ENCODE data around the gene OASL. TPM values are rescaled to one million over a fixed set of nuclear protein-coding genes. Genes with fewer than 3 reads are reported as not detected.
A peak's percentile ranks its signal among the peaks of the same experiment; 100 is the strongest.

Gene OASL
- polyA plus RNA-seq, 1 donor from 2014 or later: 0.42 TPM

DNA sequence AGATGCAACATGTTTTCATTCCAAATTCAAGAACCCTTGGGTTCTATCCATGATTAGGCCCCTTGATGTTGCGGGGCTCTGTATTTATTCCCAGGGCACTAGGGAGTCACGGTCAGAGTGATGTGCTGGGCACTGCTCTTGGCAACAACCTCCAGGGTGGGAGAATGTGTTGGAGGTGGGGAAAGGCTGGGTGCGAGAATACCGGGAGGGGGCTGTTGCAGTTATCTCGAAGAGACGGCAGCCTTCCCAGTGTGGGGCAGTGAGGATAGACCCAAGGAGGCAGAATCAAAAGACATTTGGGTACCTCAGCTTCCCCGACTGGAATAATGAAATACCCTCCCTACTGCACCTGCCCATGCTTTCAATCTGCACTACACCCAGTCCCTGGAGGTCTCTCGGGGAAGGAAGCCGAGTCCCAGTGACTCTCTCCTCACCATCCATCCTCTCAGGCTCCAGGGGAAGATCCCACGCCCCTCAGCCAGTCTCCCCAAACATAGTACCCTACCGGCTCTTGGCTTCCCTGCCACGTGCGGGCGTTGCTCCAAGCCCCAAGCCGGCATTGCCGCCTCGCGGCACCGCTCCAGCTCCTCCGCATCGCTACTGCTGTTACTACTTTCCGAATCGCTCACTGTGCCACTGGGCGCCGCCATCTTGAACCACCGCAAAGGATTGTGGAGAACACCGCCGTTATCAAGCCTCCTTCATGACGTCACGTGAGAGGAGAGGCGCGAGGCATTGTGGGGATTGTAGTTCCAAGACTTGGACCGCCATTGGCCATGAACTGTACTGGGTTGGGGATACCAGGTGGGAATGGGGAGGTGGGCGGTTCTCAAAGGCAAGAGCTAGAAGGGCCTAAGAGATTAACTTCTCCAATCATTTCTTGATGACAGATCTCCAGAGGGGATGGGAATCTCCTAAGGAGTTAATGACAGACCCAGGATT lies 22.9 kb downstream of the OASL start, which contains the start of gene C12orf43:
C12orf43 (minus strand) TSS at position 663 of the 942 bp plus-strand sequence; CDS start at position 650, 13 bp downstream.
- peaks cover 10% of the 10 kb centered on the region for H3K79me2 ChIP-seq (replicated peaks; ENCODE audit: insufficient read depth, low read length)
- peak within 1 kb of the TSS; percentile 83 for H3K4me2 ChIP-seq (ENCODE audit: low read length)
- peak; percentile 52 for TF ChIP-seq RAD21 (conservative IDR thresholded peaks at IDR 0.05)
- TF ChIP-seq EP300 (conservative IDR thresholded peaks at IDR 0.05; ENCODE audit: poor library complexity, severe bottlenecking): no peak
- TF ChIP-seq TAF1 (IDR thresholded peaks at IDR 0.05; ENCODE audit: low read depth): peak; percentile 54
- TF ChIP-seq POLR2AphosphoS5 (IDR thresholded peaks at IDR 0.05): peak; percentile 87
- TF ChIP-seq SMC3 (conservative IDR thresholded peaks at IDR 0.05; ENCODE audit: poor library complexity): peak; percentile 64
- TF ChIP-seq, protein P1, sequence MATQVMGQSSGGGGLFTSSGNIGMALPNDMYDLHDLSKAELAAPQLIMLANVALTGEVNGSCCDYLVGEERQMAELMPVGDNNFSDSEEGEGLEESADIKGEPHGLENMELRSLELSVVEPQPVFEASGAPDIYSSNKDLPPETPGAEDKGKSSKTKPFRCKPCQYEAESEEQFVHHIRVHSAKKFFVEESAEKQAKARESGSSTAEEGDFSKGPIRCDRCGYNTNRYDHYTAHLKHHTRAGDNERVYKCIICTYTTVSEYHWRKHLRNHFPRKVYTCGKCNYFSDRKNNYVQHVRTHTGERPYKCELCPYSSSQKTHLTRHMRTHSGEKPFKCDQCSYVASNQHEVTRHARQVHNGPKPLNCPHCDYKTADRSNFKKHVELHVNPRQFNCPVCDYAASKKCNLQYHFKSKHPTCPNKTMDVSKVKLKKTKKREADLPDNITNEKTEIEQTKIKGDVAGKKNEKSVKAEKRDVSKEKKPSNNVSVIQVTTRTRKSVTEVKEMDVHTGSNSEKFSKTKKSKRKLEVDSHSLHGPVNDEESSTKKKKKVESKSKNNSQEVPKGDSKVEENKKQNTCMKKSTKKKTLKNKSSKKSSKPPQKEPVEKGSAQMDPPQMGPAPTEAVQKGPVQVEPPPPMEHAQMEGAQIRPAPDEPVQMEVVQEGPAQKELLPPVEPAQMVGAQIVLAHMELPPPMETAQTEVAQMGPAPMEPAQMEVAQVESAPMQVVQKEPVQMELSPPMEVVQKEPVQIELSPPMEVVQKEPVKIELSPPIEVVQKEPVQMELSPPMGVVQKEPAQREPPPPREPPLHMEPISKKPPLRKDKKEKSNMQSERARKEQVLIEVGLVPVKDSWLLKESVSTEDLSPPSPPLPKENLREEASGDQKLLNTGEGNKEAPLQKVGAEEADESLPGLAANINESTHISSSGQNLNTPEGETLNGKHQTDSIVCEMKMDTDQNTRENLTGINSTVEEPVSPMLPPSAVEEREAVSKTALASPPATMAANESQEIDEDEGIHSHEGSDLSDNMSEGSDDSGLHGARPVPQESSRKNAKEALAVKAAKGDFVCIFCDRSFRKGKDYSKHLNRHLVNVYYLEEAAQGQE (IDR thresholded peaks at IDR 0.05; ENCODE audit: borderline replicate concordance): peak; percentile 42
- no peak for TF ChIP-seq EZH2 (IDR thresholded peaks at IDR 0.05; ENCODE audit: borderline replicate concordance, insufficient read depth, low read length, poor library complexity, severe bottlenecking)
- TF ChIP-seq, protein P2, sequence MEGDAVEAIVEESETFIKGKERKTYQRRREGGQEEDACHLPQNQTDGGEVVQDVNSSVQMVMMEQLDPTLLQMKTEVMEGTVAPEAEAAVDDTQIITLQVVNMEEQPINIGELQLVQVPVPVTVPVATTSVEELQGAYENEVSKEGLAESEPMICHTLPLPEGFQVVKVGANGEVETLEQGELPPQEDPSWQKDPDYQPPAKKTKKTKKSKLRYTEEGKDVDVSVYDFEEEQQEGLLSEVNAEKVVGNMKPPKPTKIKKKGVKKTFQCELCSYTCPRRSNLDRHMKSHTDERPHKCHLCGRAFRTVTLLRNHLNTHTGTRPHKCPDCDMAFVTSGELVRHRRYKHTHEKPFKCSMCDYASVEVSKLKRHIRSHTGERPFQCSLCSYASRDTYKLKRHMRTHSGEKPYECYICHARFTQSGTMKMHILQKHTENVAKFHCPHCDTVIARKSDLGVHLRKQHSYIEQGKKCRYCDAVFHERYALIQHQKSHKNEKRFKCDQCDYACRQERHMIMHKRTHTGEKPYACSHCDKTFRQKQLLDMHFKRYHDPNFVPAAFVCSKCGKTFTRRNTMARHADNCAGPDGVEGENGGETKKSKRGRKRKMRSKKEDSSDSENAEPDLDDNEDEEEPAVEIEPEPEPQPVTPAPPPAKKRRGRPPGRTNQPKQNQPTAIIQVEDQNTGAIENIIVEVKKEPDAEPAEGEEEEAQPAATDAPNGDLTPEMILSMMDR (IDR thresholded peaks at IDR 0.05; ENCODE audit: poor library complexity, severe bottlenecking): peak; percentile 37
- TF ChIP-seq MXI1 (conservative IDR thresholded peaks at IDR 0.05; ENCODE audit: poor library complexity, severe bottlenecking): peak; percentile 99
- no peaks in the 10 kb centered on the region for H3K9me2 ChIP-seq (ENCODE audit: insufficient read depth, low read length)
- H3K9me3 ChIP-seq (ENCODE audit: low read length): no peaks in the 10 kb centered on the region
- peak within 1 kb of the TSS; percentile 75 for H3K9ac ChIP-seq (ENCODE audit: low read length)
- no peaks in the 10 kb centered on the region for H4K20me1 ChIP-seq (ENCODE audit: insufficient read depth)
- no peaks in the 10 kb centered on the region for H3K27me3 ChIP-seq (ENCODE audit: insufficient read depth, low read depth, low read length)
- H3K36me3 ChIP-seq (ENCODE audit: insufficient read depth, low read length): no peaks in the 10 kb centered on the region
- peak within 1 kb of the TSS; percentile 86 for H2AFZ ChIP-seq (ENCODE audit: low read depth, low read length)
- H3K27ac ChIP-seq (ENCODE audit: low read length): peak within 1 kb of the TSS; percentile 75
- H3F3A ChIP-seq (ENCODE audit: insufficient read depth, low read length, poor library complexity, severe bottlenecking): no peaks in the 10 kb centered on the region
- H3K4me3 ChIP-seq (ENCODE audit: low read length): peak within 1 kb of the TSS; percentile 83

DNA sequence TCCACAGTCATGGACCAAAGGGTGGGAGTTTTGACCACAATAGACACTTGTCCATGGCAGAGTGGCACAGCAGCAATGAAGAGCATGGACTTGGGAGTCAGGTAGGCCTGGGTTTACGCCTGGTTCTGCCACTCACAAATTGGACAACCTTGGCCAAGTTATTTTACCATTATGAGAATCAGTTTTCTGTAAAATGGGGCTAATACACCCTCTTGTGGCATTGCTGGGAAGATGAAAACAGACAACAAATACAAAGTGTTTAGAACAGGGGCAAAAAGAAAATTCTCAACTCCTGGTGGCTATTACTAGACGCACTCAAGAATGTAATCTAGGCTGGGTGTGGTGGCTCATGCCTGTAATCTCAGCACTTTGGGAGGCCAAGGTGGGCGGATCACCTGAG lies 25.3 kb downstream of the OASL start:
- peaks cover 7% of the 10 kb centered on the region for H3K36me3 ChIP-seq (ENCODE audit: insufficient read depth, low read length)
- H3K9me3 ChIP-seq (ENCODE audit: low read length): no peaks in the 10 kb centered on the region
- no peaks in the 10 kb centered on the region for H3F3A ChIP-seq (ENCODE audit: insufficient read depth, low read length, poor library complexity, severe bottlenecking)
- no peaks in the 10 kb centered on the region for H3K9me2 ChIP-seq (ENCODE audit: insufficient read depth, low read length)
- H3K27ac ChIP-seq (ENCODE audit: low read length): no peak overlapping the region
- H4K20me1 ChIP-seq (ENCODE audit: insufficient read depth): no peaks in the 10 kb centered on the region
- H3K4me3 ChIP-seq (ENCODE audit: low read length): no peak overlapping the region
- peaks cover 10% of the 10 kb centered on the region for H3K79me2 ChIP-seq (replicated peaks; ENCODE audit: insufficient read depth, low read length)
- no peak overlapping the region for H3K4me2 ChIP-seq (ENCODE audit: low read length)
- no peak overlapping the region for H3K9ac ChIP-seq (ENCODE audit: low read length)
- TF ChIP-seq, protein P2 (IDR thresholded peaks at IDR 0.05; ENCODE audit: poor library complexity, severe bottlenecking): peak; percentile 26
- TF ChIP-seq RAD21 (conservative IDR thresholded peaks at IDR 0.05): no peak
- no peak overlapping the region for H2AFZ ChIP-seq (ENCODE audit: low read depth, low read length)
- H3K27me3 ChIP-seq (ENCODE audit: insufficient read depth, low read depth, low read length): no peaks in the 10 kb centered on the region
